ENCODE measurements around the gene PRDM16. TPM values are rescaled to one million over a fixed set of nuclear protein-coding genes. Genes with fewer than 3 reads are reported as not detected.

Gene PRDM16
- total RNA-seq, 1 donor from 2014 or later = 0.43 TPM

DNA sequence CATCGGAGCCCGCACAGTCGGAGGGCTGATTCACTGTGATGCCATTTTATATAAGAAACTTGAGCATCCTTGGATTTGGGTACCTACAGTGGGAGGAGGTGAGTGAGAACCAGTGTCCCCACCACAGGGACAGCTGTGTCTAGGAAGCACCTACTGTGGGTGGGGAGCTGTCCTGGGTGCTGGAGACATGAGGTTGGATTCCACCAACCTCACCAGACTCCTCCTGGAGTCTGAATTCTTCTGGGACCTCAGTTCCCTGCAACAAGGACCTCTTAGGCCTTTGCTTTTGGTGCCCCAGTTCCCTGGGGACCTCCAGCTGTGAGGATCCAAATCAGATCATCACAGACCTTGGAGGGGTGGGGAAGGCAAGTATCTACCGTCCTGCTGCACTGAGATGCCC lies 188.8 kb downstream of the PRDM16 start:
- Mint-ChIP-seq H3K4me3 (ENCODE audit: unreplicated experiment) (no peak overlapping the region), H3K27ac (ENCODE audit: unreplicated experiment) (no peak overlapping the region), H3K27me3 (ENCODE audit: low read depth, unreplicated experiment) (peaks cover 45% of the 10 kb centered on the region), H3K36me3 (ENCODE audit: low read depth, unreplicated experiment) (no peaks in the 10 kb centered on the region), H3K9me3 (ENCODE audit: unreplicated experiment) (peaks cover 13% of the 10 kb centered on the region), H3K4me1 (ENCODE audit: low read depth, unreplicated experiment) (peaks cover 3% of the 10 kb centered on the region)
- H3K79me2 ChIP-seq (ENCODE audit: insufficient read depth, low read length) = peaks cover 5% of the 10 kb centered on the region
- H4K20me1 ChIP-seq (ENCODE audit: insufficient read depth, low read length) = peaks cover 34% of the 10 kb centered on the region
- no peaks in the 10 kb centered on the region for H3K27me3 ChIP-seq (ENCODE audit: insufficient read depth, low read length)
- no peak overlapping the region for H3K9ac ChIP-seq (ENCODE audit: low read length)
- no peak overlapping the region for H3K4me3 ChIP-seq (ENCODE audit: insufficient read depth, low read depth, low read length)
- H3K36me3 ChIP-seq (ENCODE audit: insufficient read depth, low read length) = no peaks in the 10 kb centered on the region
- no peak overlapping the region for H3K4me2 ChIP-seq (ENCODE audit: low read length)
- no peak overlapping the region for H3K27ac ChIP-seq (ENCODE audit: low read depth, low read length)
- no peak for TF ChIP-seq EZH2 (IDR thresholded peaks at IDR 0.05; ENCODE audit: insufficient read depth, low read length)
- TF ChIP-seq, protein P1, sequence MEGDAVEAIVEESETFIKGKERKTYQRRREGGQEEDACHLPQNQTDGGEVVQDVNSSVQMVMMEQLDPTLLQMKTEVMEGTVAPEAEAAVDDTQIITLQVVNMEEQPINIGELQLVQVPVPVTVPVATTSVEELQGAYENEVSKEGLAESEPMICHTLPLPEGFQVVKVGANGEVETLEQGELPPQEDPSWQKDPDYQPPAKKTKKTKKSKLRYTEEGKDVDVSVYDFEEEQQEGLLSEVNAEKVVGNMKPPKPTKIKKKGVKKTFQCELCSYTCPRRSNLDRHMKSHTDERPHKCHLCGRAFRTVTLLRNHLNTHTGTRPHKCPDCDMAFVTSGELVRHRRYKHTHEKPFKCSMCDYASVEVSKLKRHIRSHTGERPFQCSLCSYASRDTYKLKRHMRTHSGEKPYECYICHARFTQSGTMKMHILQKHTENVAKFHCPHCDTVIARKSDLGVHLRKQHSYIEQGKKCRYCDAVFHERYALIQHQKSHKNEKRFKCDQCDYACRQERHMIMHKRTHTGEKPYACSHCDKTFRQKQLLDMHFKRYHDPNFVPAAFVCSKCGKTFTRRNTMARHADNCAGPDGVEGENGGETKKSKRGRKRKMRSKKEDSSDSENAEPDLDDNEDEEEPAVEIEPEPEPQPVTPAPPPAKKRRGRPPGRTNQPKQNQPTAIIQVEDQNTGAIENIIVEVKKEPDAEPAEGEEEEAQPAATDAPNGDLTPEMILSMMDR (IDR thresholded peaks at IDR 0.05; ENCODE audit: insufficient read depth, low read depth, low read length) = no peak
- DNase-seq (ENCODE audit: low read depth) (no peak), FAIRE-seq (no peak)
- H3K9me3 ChIP-seq (ENCODE audit: insufficient read depth, low read depth, low read length) = no peaks in the 10 kb centered on the region
- H3K4me1 ChIP-seq (ENCODE audit: insufficient read depth, low read length) = peaks cover 2% of the 10 kb centered on the region
- no peak overlapping the region for H2AFZ ChIP-seq (ENCODE audit: low read depth, low read length)

DNA sequence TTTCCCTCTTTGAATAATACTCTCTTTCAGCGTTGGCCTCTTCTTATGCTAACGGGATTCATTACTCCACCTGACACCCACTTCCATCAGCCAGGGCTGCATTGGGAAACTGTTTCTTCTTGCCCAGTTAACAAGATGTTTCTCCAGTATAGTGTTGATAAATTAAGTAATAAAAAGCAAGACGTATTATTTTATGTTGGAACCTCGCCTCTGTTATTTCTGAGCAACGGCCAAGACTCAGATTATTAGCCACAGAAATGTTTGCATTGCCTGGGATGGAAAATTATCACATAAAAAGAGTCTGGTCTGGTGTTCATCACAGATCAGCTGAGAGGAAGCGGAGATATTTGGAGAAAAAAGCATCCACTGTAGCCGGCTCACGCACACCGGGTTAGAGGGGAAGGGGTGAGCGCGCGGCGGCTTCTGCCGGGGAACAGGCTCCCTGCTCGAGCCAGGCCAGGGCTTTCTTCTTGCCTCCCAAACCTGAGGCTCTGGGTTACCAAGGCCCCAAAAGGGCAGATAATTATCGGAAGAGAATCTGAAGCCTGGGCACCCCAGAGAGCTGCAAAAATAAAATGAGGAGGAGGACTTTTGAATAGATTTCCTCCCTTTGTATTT lies 189.5 kb downstream of the PRDM16 start:
- DNase-seq (ENCODE audit: low read depth) = no peak
- Histone ChIP-seq H3K36me3 (ENCODE audit: insufficient read depth, low read length) (no peaks in the 10 kb centered on the region), H4K20me1 (ENCODE audit: insufficient read depth, low read length) (peaks cover 38% of the 10 kb centered on the region), H3K27ac (ENCODE audit: low read depth, low read length) (no peak overlapping the region), H3K9ac (ENCODE audit: low read length) (no peak overlapping the region), H3K4me2 (ENCODE audit: low read length) (no peak overlapping the region), H3K4me1 (ENCODE audit: insufficient read depth, low read length) (peaks cover 2% of the 10 kb centered on the region), H3K9me3 (ENCODE audit: insufficient read depth, low read depth, low read length) (no peaks in the 10 kb centered on the region), H2AFZ (ENCODE audit: low read depth, low read length) (no peak overlapping the region), H3K79me2 (ENCODE audit: insufficient read depth, low read length) (peaks cover 5% of the 10 kb centered on the region), H3K27me3 (ENCODE audit: insufficient read depth, low read length) (no peaks in the 10 kb centered on the region), H3K4me3 (ENCODE audit: insufficient read depth, low read depth, low read length) (no peak overlapping the region)
- no peak for FAIRE-seq
- no peaks in the 10 kb centered on the region for H3K36me3 Mint-ChIP-seq (ENCODE audit: low read depth, unreplicated experiment)
- TF ChIP-seq, protein P1 (IDR thresholded peaks at IDR 0.05; ENCODE audit: insufficient read depth, low read depth, low read length) = no peak
- no peak for TF ChIP-seq EZH2 (IDR thresholded peaks at IDR 0.05; ENCODE audit: insufficient read depth, low read length)
- H3K9me3 Mint-ChIP-seq (ENCODE audit: unreplicated experiment) = peaks cover 13% of the 10 kb centered on the region
- H3K27me3 Mint-ChIP-seq (ENCODE audit: low read depth, unreplicated experiment) = peaks cover 46% of the 10 kb centered on the region
- no peak overlapping the region for H3K4me3 Mint-ChIP-seq (ENCODE audit: unreplicated experiment)
- H3K4me1 Mint-ChIP-seq (ENCODE audit: low read depth, unreplicated experiment) = peaks cover 3% of the 10 kb centered on the region
- no peak overlapping the region for H3K27ac Mint-ChIP-seq (ENCODE audit: unreplicated experiment)

- Histone ChIP-seq H3K4me3 (ENCODE audit: insufficient read depth, low read depth, low read length) (no peak overlapping the region), H3K79me2 (ENCODE audit: insufficient read depth, low read length) (peaks cover 5% of the 10 kb centered on the region), H3K4me1 (ENCODE audit: insufficient read depth, low read length) (peaks cover 2% of the 10 kb centered on the region), H3K4me2 (ENCODE audit: low read length) (no peak overlapping the region), H4K20me1 (ENCODE audit: insufficient read depth, low read length) (peaks cover 41% of the 10 kb centered on the region), H3K36me3 (ENCODE audit: insufficient read depth, low read length) (no peaks in the 10 kb centered on the region), H3K9ac (ENCODE audit: low read length) (no peak overlapping the region), H2AFZ (ENCODE audit: low read depth, low read length) (no peak overlapping the region), H3K27me3 (ENCODE audit: insufficient read depth, low read length) (no peaks in the 10 kb centered on the region), H3K27ac (ENCODE audit: low read depth, low read length) (no peak overlapping the region), H3K9me3 (ENCODE audit: insufficient read depth, low read depth, low read length) (no peaks in the 10 kb centered on the region)
- peaks cover 3% of the 10 kb centered on the region for H3K4me1 Mint-ChIP-seq (ENCODE audit: low read depth, unreplicated experiment)
- FAIRE-seq (no peak), DNase-seq (ENCODE audit: low read depth) (no peak)
- H3K27ac Mint-ChIP-seq (ENCODE audit: unreplicated experiment) = no peak overlapping the region
- H3K4me3 Mint-ChIP-seq (ENCODE audit: unreplicated experiment) = no peak overlapping the region
- no peaks in the 10 kb centered on the region for H3K36me3 Mint-ChIP-seq (ENCODE audit: low read depth, unreplicated experiment)
- peaks cover 10% of the 10 kb centered on the region for H3K9me3 Mint-ChIP-seq (ENCODE audit: unreplicated experiment)
- no peak for TF ChIP-seq EZH2 (IDR thresholded peaks at IDR 0.05; ENCODE audit: insufficient read depth, low read length)
- TF ChIP-seq, protein P1 (IDR thresholded peaks at IDR 0.05; ENCODE audit: insufficient read depth, low read depth, low read length) = no peak
- H3K27me3 Mint-ChIP-seq (ENCODE audit: low read depth, unreplicated experiment) = peaks cover 48% of the 10 kb centered on the region
Measured at GRCh38 chr1:3259020-3259419, 190.0 kb downstream of the PRDM16 start.

Data from astrocyte (in vitro differentiated cells and primary cell).